ENCODE data around the gene ABTB2.

DNA sequence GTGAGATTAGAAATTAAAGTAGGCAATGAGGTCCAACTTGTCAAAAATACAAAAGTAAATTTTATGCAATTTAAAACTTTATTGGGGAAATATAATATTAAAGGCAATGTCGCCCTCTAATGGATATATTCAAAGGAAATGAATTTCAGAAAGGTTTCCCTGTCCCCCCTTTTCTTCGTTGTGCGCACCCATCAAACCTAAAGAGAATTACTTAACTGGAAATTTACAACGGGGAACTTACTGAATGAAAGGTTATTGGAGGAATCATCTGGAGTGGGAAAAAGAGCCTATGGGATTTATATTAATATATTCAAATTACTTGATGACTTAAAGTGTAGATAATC, 1.7 kb upstream of the ABTB2 start:
- TF ChIP-seq, protein P1, sequence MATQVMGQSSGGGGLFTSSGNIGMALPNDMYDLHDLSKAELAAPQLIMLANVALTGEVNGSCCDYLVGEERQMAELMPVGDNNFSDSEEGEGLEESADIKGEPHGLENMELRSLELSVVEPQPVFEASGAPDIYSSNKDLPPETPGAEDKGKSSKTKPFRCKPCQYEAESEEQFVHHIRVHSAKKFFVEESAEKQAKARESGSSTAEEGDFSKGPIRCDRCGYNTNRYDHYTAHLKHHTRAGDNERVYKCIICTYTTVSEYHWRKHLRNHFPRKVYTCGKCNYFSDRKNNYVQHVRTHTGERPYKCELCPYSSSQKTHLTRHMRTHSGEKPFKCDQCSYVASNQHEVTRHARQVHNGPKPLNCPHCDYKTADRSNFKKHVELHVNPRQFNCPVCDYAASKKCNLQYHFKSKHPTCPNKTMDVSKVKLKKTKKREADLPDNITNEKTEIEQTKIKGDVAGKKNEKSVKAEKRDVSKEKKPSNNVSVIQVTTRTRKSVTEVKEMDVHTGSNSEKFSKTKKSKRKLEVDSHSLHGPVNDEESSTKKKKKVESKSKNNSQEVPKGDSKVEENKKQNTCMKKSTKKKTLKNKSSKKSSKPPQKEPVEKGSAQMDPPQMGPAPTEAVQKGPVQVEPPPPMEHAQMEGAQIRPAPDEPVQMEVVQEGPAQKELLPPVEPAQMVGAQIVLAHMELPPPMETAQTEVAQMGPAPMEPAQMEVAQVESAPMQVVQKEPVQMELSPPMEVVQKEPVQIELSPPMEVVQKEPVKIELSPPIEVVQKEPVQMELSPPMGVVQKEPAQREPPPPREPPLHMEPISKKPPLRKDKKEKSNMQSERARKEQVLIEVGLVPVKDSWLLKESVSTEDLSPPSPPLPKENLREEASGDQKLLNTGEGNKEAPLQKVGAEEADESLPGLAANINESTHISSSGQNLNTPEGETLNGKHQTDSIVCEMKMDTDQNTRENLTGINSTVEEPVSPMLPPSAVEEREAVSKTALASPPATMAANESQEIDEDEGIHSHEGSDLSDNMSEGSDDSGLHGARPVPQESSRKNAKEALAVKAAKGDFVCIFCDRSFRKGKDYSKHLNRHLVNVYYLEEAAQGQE (IDR thresholded peaks at IDR 0.05; ENCODE audit: insufficient replicate concordance, low read depth) = no peak
- TF ChIP-seq CTCF (IDR thresholded peaks at IDR 0.05; ENCODE audit: insufficient read depth, low read length) = no peak
- no peak for TF ChIP-seq POLR2AphosphoS5 (IDR thresholded peaks at IDR 0.05; ENCODE audit: low read depth)
- no peak for TF ChIP-seq SPI1 (IDR thresholded peaks at IDR 0.05; ENCODE audit: borderline replicate concordance, low read depth)
